CD4-positive, alpha-beta T cell (primary cell): Measurements from ENCODE around the gene KAT2A. TPM values are rescaled to one million over a fixed set of nuclear protein-coding genes. Genes with fewer than 3 reads are reported as not detected.

Experiments
- ATAC-seq: fragments of 200-7000 bp; cut with Tn5 transposase; one replicate; pipeline ENCODE4 v1.10.0; 2022; ENCODE audit warnings: mild to moderate bottlenecking; ENCODE audit not compliant: poor library complexity
- CTCF ChIA-PET: fragments of 350-600 bp; sonication (Branson Sonifier 250); formaldehyde crosslinking; loops from one replicate; lab custom pipeline; 2021; ENCODE audit warnings: antibody characterized with exemption, inconsistent platforms; lab: Charles Lee
- POLR2A ChIA-PET: fragments of 350-600 bp; sonication (Branson Sonifier 250); formaldehyde crosslinking; loops from one replicate; lab custom pipeline; 2021; ENCODE audit warnings: antibody characterized with exemption, inconsistent platforms; lab: Charles Lee
- DNase-seq, 14 experiments: peaks; one replicate each; pipeline ENCODE4 v3.0.0-alpha.2; 2013 to 2020; ENCODE audit warnings: mixed read lengths in 2 of 14
- H3K27ac ChIP-seq, 2 donors: one replicate each; pipeline versions ENCODE4 v1.5.1 to v1.7.0; 2013; ENCODE audit warnings: low read length in 2 of 2, low read depth in 1 of 2, mild to moderate bottlenecking in 1 of 2
- H3K27me3 ChIP-seq, 2 experiments: 1 replicate in 1 of 2; 2 replicates in 1 of 2; pipeline versions ENCODE4 v1.6.1 to v1.7.0; 2013; ENCODE audit warnings: low read length in 2 of 2, control low read depth in 1 of 2, mild to moderate bottlenecking in 1 of 2, moderate library complexity in 1 of 2; ENCODE audit not compliant: insufficient read depth in 2 of 2, control insufficient read depth in 1 of 2
- H3K36me3 ChIP-seq: one replicate; pipeline ENCODE4 v1.6.1; 2013; ENCODE audit warnings: low read length, control low read depth; ENCODE audit not compliant: insufficient read depth
- H3K4me1 ChIP-seq: one replicate; pipeline ENCODE4 v1.6.1; 2013; ENCODE audit warnings: low read length, control low read depth; ENCODE audit not compliant: insufficient read depth
- H3K4me3 ChIP-seq: one replicate; pipeline ENCODE4 v1.5.1; 2013; ENCODE audit warnings: mild to moderate bottlenecking, low read length, moderate library complexity
- H3K9me3 ChIP-seq, 2 experiments: 1 replicate in 1 of 2; 2 replicates in 1 of 2; pipeline versions ENCODE4 v1.6.1 to v1.7.0; 2013; ENCODE audit warnings: low read length in 2 of 2, mild to moderate bottlenecking in 2 of 2, control low read depth in 1 of 2, moderate library complexity in 1 of 2; ENCODE audit not compliant: control insufficient read depth in 1 of 2, insufficient read depth in 1 of 2
- H3K27ac Mint-ChIP-seq: one replicate; pipeline ENCODE4 v1.8.0; 2020; ENCODE audit warnings: mixed read lengths
- H3K27me3 Mint-ChIP-seq: one replicate; pipeline ENCODE4 v1.8.0; 2021; ENCODE audit warnings: mixed read lengths
- H3K36me3 Mint-ChIP-seq: one replicate; pipeline ENCODE4 v1.8.0; 2021; ENCODE audit warnings: low read depth, mixed read lengths
- H3K4me1 Mint-ChIP-seq: one replicate; pipeline ENCODE4 v1.8.0; 2021; ENCODE audit warnings: low read depth, mixed read lengths
- H3K4me3 Mint-ChIP-seq: one replicate; pipeline ENCODE4 v1.8.0; 2020; ENCODE audit warnings: mild to moderate bottlenecking, mixed read lengths
- H3K9me3 Mint-ChIP-seq: one replicate; pipeline ENCODE4 v1.8.0; 2020; ENCODE audit warnings: mixed read lengths
- CTCF ChIP-seq: fragments of 200-600 bp; IDR thresholded peaks from one replicate; pipeline ENCODE4 v1.8.0; 2022; ENCODE audit warnings: antibody characterized with exemption, mild to moderate bottlenecking
- intact Hi-C, 2 experiments: fragments of 100-400 bp; cut with DNase I in 1 of 2; cut with micrococcal nuclease in 1 of 2; formaldehyde crosslinking; loops; one replicate each; pipeline versions ENCODE4 v1.15.1 to v1.9.0; 2023 to 2025; cut with DNase I, micrococcal nuclease
- polyA plus RNA-seq, 2 donors: library from polyadenylated mRNA; unstranded; fragments of 120-200 nt; gene quantifications; one replicate each; pipeline ENCODE4 v1.2.1, GENCODE V29; 2013
- total RNA-seq, 174 experiments: library from RNA in 2 of 174; stranded (reverse) in 2 of 174; gene quantifications; one replicate each; pipeline ENCODE4 v1.2.3 and lab custom pipeline; 2021 to 2026

Gene KAT2A
- total RNA-seq (10 to 100 TPM; 38.5 to 42.4 TPM), total RNA-seq (lab: John Stamatoyannopoulos, UW) (17.5 to 92.3 (median 47.7) reads per million in 172 experiments)
- polyA plus RNA-seq (2013, experiment 1 of 2): 24.9 TPM
- polyA plus RNA-seq (2013, experiment 2 of 2): 33.6 TPM

- no peaks in the 10 kb centered on the region for H3K9me3 ChIP-seq
- DNase-seq (peak; percentile 59 to 89 (median 72)), ATAC-seq (peak; percentile 88)
- intact Hi-C loops: loop anchor here in 1 of 2 experiments (2.0 to 5.0 kb wide), 3 partner anchors 34 to 156 kb away; partner anchors contain the start of genes GHDC, RAB5C and STAT5B
- Mint-ChIP-seq H3K27me3 (no peaks in the 10 kb centered on the region), H3K27ac (no peak within 1 kb of the TSS), H3K36me3 (peaks cover 39% of the 10 kb centered on the region), H3K4me1 (peaks cover 25% of the 10 kb centered on the region), H3K4me3 (peak within 1 kb of the TSS; percentile 82), H3K9me3 (no peaks in the 10 kb centered on the region)
- CTCF ChIA-PET: interaction anchor here (1.1 to 1.6 kb wide), 3 partner anchors 101 to 103 kb away, joined by 3 to 4 read pairs (median 3); partner anchors contain the start of gene NKIRAS2
- peak within 1 kb of the TSS; percentile 48 for H3K4me3 ChIP-seq
- no peak within 1 kb of the TSS for H3K27ac ChIP-seq
- peaks cover 43% of the 10 kb centered on the region for H3K36me3 ChIP-seq
- POLR2A ChIA-PET: interaction anchor here (1.5 to 2.8 kb wide), 5 partner anchors 9 to 155 kb away, joined by 5 to 17 read pairs (median 10); partner anchors contain the start of genes CNP, DHX58 and DNAJC7
- H3K27me3 ChIP-seq: no peaks in the 10 kb centered on the region
- H3K4me1 ChIP-seq: peaks cover 28% of the 10 kb centered on the region
- no peak for TF ChIP-seq CTCF
Observed at GRCh38 chr17:42120770-42121769, at the start of gene KAT2A. Gene KAT2A, minus strand, starts transcription at chr17:42121367. Its CDS starts 63 bp downstream, at chr17:42121304.

- no peak overlapping the region for H3K4me3 ChIP-seq
- H3K27ac ChIP-seq: no peak overlapping the region
- no peak for TF ChIP-seq CTCF
- peaks cover 1% of the 10 kb centered on the region for H3K4me1 ChIP-seq
- Mint-ChIP-seq H3K36me3 (no peaks in the 10 kb centered on the region), H3K27me3 (no peaks in the 10 kb centered on the region), H3K4me3 (no peak overlapping the region), H3K27ac (no peak overlapping the region), H3K9me3 (no peaks in the 10 kb centered on the region), H3K4me1 (no peaks in the 10 kb centered on the region)
- POLR2A ChIA-PET: no interaction called here
- no peak for DNase-seq
- intact Hi-C loops: no loop called here
- H3K36me3 ChIP-seq: no peaks in the 10 kb centered on the region
- no peak for ATAC-seq
- CTCF ChIA-PET: no interaction called here
- no peaks in the 10 kb centered on the region for H3K9me3 ChIP-seq
- H3K27me3 ChIP-seq: no peaks in the 10 kb centered on the region
Observed at GRCh38 chr17:42169351-42169750, 48.2 kb upstream of the KAT2A start.

- intact Hi-C loops: no loop called here
- H3K27me3 Mint-ChIP-seq: no peaks in the 10 kb centered on the region
- no peak overlapping the region for H3K27ac Mint-ChIP-seq
- no peak for TF ChIP-seq CTCF
- no peaks in the 10 kb centered on the region for H3K4me1 Mint-ChIP-seq
- ChIA-PET POLR2A (no interaction called here), CTCF (no interaction called here)
- Histone ChIP-seq H3K4me1 (no peaks in the 10 kb centered on the region), H3K4me3 (no peak overlapping the region), H3K9me3 (no peaks in the 10 kb centered on the region), H3K27me3 (no peaks in the 10 kb centered on the region), H3K36me3 (no peaks in the 10 kb centered on the region), H3K27ac (no peak overlapping the region)
- H3K9me3 Mint-ChIP-seq: no peaks in the 10 kb centered on the region
- no peak for ATAC-seq
- no peak for DNase-seq
- no peak overlapping the region for H3K4me3 Mint-ChIP-seq
- no peaks in the 10 kb centered on the region for H3K36me3 Mint-ChIP-seq
Observed at GRCh38 chr17:42167807-42168206, 46.6 kb upstream of the KAT2A start.
